GM18505 (cell line): ENCODE results near the gene RPL23.
"Not testable (repeated sequence)": the region's sequence is repeated elsewhere in the genome, so short reads cannot be mapped to it uniquely, and the experiment has no call there.

Experiments used
- ATAC-seq: cut with Tn5 transposase; IDR thresholded peaks from one replicate; pipeline ENCODE4 v1.9.1; 2021; ENCODE audit not compliant: unreplicated experiment
- POLR2A ChIP-seq: IDR thresholded peaks from 4 replicates; pipeline ENCODE4 v1.6.1; 2011; ENCODE audit warnings: borderline replicate concordance; ENCODE audit not compliant: insufficient read depth, insufficient read length; ENCODE audit errors: extremely low read depth

Gene RPL23

GRCh38 chr17:38867968-38868816 is 14.7 kb upstream of the RPL23 start:
- ATAC-seq: no peak
- no peak for TF ChIP-seq POLR2A

- TF ChIP-seq POLR2A: peak; percentile 38
- no peak for ATAC-seq
These were observed 13.9 kb upstream of the RPL23 start for GRCh38 chr17:38867179-38867967.

- TF ChIP-seq POLR2A: no peak
- no peak for ATAC-seq
These were observed 11.3 kb upstream of the RPL23 start for GRCh38 chr17:38864636-38865398.

- TF ChIP-seq POLR2A: no peak
- ATAC-seq: no peak
These were observed 7.9 kb upstream of the RPL23 start for GRCh38 chr17:38861399-38861843.

GRCh38 chr17:38857271-38857670 is 3.8 kb upstream of the RPL23 start:
- no peak for TF ChIP-seq POLR2A
- ATAC-seq: no peak

- not testable (repeated sequence) for ATAC-seq
These were observed 1.7 kb upstream of the RPL23 start for GRCh38 chr17:38855101-38855714.

GRCh38 chr17:38852771-38853291 is 690 bp downstream of the RPL23 start:
- ATAC-seq: no peak
- no peak for TF ChIP-seq POLR2A

GRCh38 chr17:38851434-38851833 is 2.1 kb downstream of the RPL23 start:
- TF ChIP-seq POLR2A: no peak
- ATAC-seq: no peak

- no peak for TF ChIP-seq POLR2A
- ATAC-seq: no peak
These were observed 3.1 kb downstream of the RPL23 start for GRCh38 chr17:38850374-38850773.

GRCh38 chr17:38848939-38849605 is 4.4 kb downstream of the RPL23 start:
- TF ChIP-seq POLR2A: no peak
- ATAC-seq: no peak

GRCh38 chr17:38848557-38848891 is 5.0 kb downstream of the RPL23 start:
- no peak for TF ChIP-seq POLR2A
- ATAC-seq: no peak

GRCh38 chr17:38844261-38844757 is 9.2 kb downstream of the RPL23 start:
- TF ChIP-seq POLR2A: no peak
- ATAC-seq: no peak
